MM.1S (cell line): Measurements from ENCODE around the gene IL36B.

Experiments
- DNase-seq: peaks from one replicate; pipeline ENCODE4 v3.0.0-alpha.2; 2015
- H2AFZ ChIP-seq: fragments of 300-600 bp; sonication (generic); 2 replicates; pipeline ENCODE4 v1.6.0; 2016; ENCODE audit warnings: antibody characterized with exemption, low read length
- H3F3A ChIP-seq: fragments of 300-600 bp; sonication (generic); 2 replicates; pipeline ENCODE4 v1.6.1; 2016; ENCODE audit warnings: mild to moderate bottlenecking, antibody characterized with exemption, low read length, moderate library complexity, mixed read lengths; ENCODE audit not compliant: insufficient read depth
- H3K27ac ChIP-seq: fragments of 300-600 bp; sonication (generic); 2 replicates; pipeline ENCODE4 v1.5.1; 2016; ENCODE audit warnings: mild to moderate bottlenecking, low read length
- H3K27me3 ChIP-seq: fragments of 300-600 bp; sonication (generic); replicated peaks from 2 replicates; pipeline ENCODE4 v1.6.0; 2016; ENCODE audit warnings: low read length; ENCODE audit not compliant: insufficient read depth
- H3K36me3 ChIP-seq: fragments of 300-600 bp; sonication (generic); replicated peaks from 2 replicates; pipeline ENCODE4 v1.6.1; 2016; ENCODE audit warnings: mild to moderate bottlenecking, low read length, mixed read lengths; ENCODE audit not compliant: insufficient read depth
- H3K4me1 ChIP-seq: fragments of 300-600 bp; sonication (generic); 2 replicates; pipeline ENCODE4 v1.6.1; 2016; ENCODE audit warnings: low read length, mixed read lengths
- H3K4me2 ChIP-seq: fragments of 300-600 bp; sonication (generic); 2 replicates; pipeline ENCODE4 v1.6.0; 2016; ENCODE audit warnings: low read depth, low read length
- H3K4me3 ChIP-seq: fragments of 300-600 bp; sonication (generic); 2 replicates; pipeline ENCODE4 v1.5.1; 2016; ENCODE audit warnings: low read length, mixed read lengths
- H3K79me2 ChIP-seq: fragments of 300-600 bp; sonication (generic); 2 replicates; pipeline ENCODE4 v1.6.1; 2016; ENCODE audit warnings: mixed run types, low read length, mixed read lengths
- H3K9ac ChIP-seq: fragments of 300-600 bp; sonication (generic); 2 replicates; pipeline ENCODE4 v1.6.1; 2016; ENCODE audit warnings: low read length, mixed read lengths
- H3K9me2 ChIP-seq: fragments of 300-600 bp; sonication (generic); replicated peaks from 2 replicates; pipeline ENCODE4 v1.6.1; 2016; ENCODE audit warnings: mild to moderate bottlenecking, low read length, mixed read lengths; ENCODE audit not compliant: insufficient read depth
- H3K9me3 ChIP-seq: fragments of 300-600 bp; sonication (generic); replicated peaks from 2 replicates; pipeline ENCODE4 v1.6.1; 2016; ENCODE audit warnings: mild to moderate bottlenecking, low read length, mixed read lengths; ENCODE audit not compliant: insufficient read depth
- H4K20me1 ChIP-seq: fragments of 300-600 bp; sonication (generic); 2 replicates; pipeline ENCODE4 v1.6.1; 2016; ENCODE audit warnings: mild to moderate bottlenecking, low read length, moderate library complexity, mixed read lengths; ENCODE audit not compliant: insufficient read depth
- CTCF ChIP-seq: fragments of 300-600 bp; sonication (generic); IDR thresholded peaks from 2 replicates; pipeline ENCODE4 v1.5.1; 2016; ENCODE audit warnings: antibody characterized with exemption, low read length, mixed read lengths
- EZH2 ChIP-seq: fragments of 300-600 bp; sonication (generic); optimal IDR thresholded peaks from 2 replicates; pipeline ENCODE3; 2017; ENCODE audit warnings: low read depth, mild to moderate bottlenecking, antibody characterized with exemption, low read length, mixed read lengths
- EZH2phosphoT487 ChIP-seq: fragments of 300-600 bp; sonication (generic); IDR thresholded peaks from 2 replicates; pipeline ENCODE4 v1.6.1; 2018; ENCODE audit warnings: antibody characterized with exemption, low read length

The IL36B gene

GRCh38 chr2:113069676-113070605, 17.3 kb upstream of the IL36B start:
- Histone ChIP-seq H3K27ac (no peak overlapping the region), H3K36me3 (no peaks in the 10 kb centered on the region), H3K9me3 (no peaks in the 10 kb centered on the region), H3K4me2 (no peak overlapping the region), H3F3A (no peaks in the 10 kb centered on the region), H3K4me3 (no peak overlapping the region), H3K79me2 (no peaks in the 10 kb centered on the region), H3K27me3 (no peaks in the 10 kb centered on the region), H3K4me1 (peaks cover 29% of the 10 kb centered on the region), H3K9me2 (no peaks in the 10 kb centered on the region), H2AFZ (no peak overlapping the region), H3K9ac (no peak overlapping the region), H4K20me1 (no peaks in the 10 kb centered on the region)
- TF ChIP-seq EZH2phosphoT487 (no peak), CTCF (no peak), EZH2 (no peak)
- no peak for DNase-seq

GRCh38 chr2:113068706-113069485, 16.2 kb upstream of the IL36B start:
- no peaks in the 10 kb centered on the region for H3F3A ChIP-seq
- no peak overlapping the region for H2AFZ ChIP-seq
- H3K79me2 ChIP-seq: no peaks in the 10 kb centered on the region
- DNase-seq: no peak
- no peaks in the 10 kb centered on the region for H3K36me3 ChIP-seq
- no peaks in the 10 kb centered on the region for H3K9me2 ChIP-seq
- TF ChIP-seq CTCF: no peak
- no peak for TF ChIP-seq EZH2phosphoT487
- no peak for TF ChIP-seq EZH2
- H3K9me3 ChIP-seq: no peaks in the 10 kb centered on the region
- no peak overlapping the region for H3K27ac ChIP-seq
- H3K4me2 ChIP-seq: no peak overlapping the region
- no peak overlapping the region for H3K4me3 ChIP-seq
- H3K4me1 ChIP-seq: peaks cover 19% of the 10 kb centered on the region
- H3K9ac ChIP-seq: no peak overlapping the region
- no peaks in the 10 kb centered on the region for H4K20me1 ChIP-seq
- no peaks in the 10 kb centered on the region for H3K27me3 ChIP-seq

DNA sequence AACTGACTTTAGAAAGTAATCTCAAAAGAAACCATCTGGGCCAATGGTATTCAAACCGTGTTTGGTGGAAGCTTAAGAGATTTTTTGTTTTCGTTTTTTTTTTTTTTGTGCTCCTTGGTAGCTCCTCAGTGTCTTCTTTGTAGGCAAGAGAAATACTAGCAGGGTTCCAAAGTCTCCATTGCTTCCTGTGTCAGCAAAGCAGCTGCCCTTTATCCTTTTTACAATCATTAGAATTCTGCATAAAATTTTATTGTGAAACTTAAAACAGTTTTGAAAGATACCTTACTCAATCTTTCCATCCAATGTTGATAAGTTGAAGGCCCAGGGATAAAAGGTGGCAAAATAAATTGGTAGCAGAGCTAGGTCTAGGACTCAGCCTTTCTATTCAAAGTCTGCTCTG, 15.6 kb upstream of the IL36B start:
- H3K79me2 ChIP-seq: no peaks in the 10 kb centered on the region
- H3K4me1 ChIP-seq: peaks cover 12% of the 10 kb centered on the region
- H3K4me2 ChIP-seq: no peak overlapping the region
- no peak overlapping the region for H2AFZ ChIP-seq
- no peak overlapping the region for H3K9ac ChIP-seq
- no peak overlapping the region for H3K27ac ChIP-seq
- no peaks in the 10 kb centered on the region for H3K36me3 ChIP-seq
- H3K4me3 ChIP-seq: no peak overlapping the region
- no peak for DNase-seq
- H3K9me2 ChIP-seq: no peaks in the 10 kb centered on the region
- TF ChIP-seq EZH2phosphoT487: no peak
- TF ChIP-seq CTCF: no peak
- TF ChIP-seq EZH2: no peak
- H4K20me1 ChIP-seq: no peaks in the 10 kb centered on the region
- no peaks in the 10 kb centered on the region for H3K9me3 ChIP-seq
- H3K27me3 ChIP-seq: no peaks in the 10 kb centered on the region
- H3F3A ChIP-seq: no peaks in the 10 kb centered on the region
